GM12872 (cell line): Measurements from ENCODE around the gene SPECC1.

Experiments used
- TF ChIP-seq, protein P1 (sequence below): IDR thresholded peaks from 3 replicates; pipeline ENCODE4 v1.5.1; 2011; ENCODE audit warnings: low read depth, mild to moderate bottlenecking, low read length, moderate library complexity; ENCODE audit not compliant: insufficient read depth

SPECC1 gene

DNA sequence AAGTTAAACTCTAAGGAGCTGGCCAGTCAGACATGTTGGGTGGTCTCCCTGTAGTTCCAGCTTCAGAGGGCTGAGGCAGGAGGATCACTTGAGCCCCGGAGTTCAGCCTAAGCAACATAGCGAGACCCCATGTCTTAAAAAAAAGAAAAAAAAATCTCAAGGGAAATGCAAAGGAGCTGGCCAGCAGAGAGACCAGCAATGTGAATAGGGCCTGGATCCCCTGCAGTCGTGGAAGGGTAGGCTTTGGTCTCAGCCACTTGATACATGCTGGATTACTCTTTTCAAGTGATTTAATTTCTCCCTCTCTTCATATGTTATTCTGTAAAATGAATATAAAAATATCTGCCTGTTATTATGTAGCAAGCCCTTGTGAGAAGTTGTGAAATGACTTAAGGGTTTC is 207.7 kb downstream of the SPECC1 start:
- TF ChIP-seq, protein P1, sequence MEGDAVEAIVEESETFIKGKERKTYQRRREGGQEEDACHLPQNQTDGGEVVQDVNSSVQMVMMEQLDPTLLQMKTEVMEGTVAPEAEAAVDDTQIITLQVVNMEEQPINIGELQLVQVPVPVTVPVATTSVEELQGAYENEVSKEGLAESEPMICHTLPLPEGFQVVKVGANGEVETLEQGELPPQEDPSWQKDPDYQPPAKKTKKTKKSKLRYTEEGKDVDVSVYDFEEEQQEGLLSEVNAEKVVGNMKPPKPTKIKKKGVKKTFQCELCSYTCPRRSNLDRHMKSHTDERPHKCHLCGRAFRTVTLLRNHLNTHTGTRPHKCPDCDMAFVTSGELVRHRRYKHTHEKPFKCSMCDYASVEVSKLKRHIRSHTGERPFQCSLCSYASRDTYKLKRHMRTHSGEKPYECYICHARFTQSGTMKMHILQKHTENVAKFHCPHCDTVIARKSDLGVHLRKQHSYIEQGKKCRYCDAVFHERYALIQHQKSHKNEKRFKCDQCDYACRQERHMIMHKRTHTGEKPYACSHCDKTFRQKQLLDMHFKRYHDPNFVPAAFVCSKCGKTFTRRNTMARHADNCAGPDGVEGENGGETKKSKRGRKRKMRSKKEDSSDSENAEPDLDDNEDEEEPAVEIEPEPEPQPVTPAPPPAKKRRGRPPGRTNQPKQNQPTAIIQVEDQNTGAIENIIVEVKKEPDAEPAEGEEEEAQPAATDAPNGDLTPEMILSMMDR = no peak

DNA sequence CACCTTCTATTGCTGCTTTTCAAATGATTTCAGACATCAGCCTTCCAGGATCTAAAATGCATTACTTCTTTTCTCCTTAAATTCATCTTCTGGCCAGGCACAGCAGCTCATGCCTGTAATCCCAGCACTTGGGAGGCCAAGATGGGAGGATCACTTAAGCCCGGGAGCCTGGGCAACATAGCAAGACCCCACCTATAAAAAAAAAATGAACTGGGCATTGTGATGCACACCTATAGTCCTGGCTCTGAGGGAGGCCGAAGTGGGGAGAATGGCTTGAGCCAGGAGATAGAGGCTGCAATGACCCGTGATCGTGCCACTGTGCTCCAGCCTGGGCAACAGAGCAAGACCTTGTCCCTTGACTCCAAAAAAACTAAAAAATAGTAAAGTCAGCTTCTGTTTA is 208.5 kb downstream of the SPECC1 start:
- TF ChIP-seq, protein P1 = no peak

DNA sequence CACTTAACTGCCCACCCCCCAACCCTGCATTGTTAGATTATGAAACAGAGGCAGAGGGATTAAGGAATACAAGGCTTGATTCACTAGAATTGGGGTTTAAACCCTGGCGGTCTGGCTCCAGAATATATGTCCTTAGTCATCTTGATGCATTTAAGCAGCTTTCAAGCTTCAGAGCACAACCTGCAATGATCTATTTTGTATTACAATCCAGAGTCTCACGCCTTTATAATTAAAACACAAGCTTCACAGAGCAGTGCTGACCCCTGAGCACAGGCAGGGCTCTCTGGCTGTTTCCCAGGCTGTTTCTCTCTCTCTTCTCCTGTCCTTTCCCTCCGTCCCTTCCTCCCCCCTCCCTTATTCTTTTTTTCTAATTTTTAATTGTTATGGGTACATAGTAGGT is 209.1 kb downstream of the SPECC1 start:
- TF ChIP-seq, protein P1 = no peak

DNA sequence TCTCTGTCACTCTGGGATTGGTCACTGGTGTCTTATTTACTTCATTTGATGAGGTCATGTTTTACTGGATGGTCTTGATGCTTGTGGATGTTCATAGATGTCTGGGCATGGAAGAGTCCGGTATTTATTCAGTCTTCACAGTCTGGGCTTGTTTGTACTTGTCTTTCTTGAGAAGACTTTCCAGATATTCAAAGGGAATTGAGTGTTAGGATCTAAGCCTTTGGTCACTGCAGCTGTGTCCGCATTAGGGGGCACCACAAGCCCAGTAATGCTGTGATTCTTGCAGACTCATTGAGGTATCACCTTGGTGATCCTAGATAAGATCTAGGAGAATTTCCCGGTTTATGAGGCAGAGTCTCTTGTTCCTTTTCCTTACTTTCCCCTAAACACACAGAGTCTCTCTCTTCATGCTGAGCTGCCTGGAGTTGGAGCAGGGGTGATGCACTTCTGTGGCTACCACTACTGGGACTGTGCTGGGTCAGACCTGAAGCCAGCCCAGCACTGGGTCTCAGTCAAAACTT is 214.7 kb downstream of the SPECC1 start:
- TF ChIP-seq, protein P1 = no peak

DNA sequence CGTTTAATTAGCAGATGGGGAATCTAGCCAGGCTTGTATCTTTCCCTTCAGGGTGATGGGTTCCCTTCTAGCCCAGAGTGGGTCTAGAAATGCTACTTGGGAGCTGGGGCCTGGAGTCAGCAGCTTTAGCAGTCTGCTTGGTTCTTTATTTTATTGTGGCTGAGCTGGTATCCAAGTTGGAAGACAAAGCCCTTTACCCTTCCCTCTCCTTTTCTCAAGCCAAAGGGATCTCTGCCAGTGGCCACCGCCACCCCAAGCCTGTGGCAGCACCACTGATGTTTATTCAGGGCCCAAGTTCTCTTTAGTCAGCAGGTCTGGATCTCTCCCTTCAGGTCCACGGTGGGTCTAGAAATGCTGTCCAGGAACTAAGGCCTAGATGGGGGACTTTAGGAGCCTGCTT is 215.2 kb downstream of the SPECC1 start:
- TF ChIP-seq, protein P1 = no peak

DNA sequence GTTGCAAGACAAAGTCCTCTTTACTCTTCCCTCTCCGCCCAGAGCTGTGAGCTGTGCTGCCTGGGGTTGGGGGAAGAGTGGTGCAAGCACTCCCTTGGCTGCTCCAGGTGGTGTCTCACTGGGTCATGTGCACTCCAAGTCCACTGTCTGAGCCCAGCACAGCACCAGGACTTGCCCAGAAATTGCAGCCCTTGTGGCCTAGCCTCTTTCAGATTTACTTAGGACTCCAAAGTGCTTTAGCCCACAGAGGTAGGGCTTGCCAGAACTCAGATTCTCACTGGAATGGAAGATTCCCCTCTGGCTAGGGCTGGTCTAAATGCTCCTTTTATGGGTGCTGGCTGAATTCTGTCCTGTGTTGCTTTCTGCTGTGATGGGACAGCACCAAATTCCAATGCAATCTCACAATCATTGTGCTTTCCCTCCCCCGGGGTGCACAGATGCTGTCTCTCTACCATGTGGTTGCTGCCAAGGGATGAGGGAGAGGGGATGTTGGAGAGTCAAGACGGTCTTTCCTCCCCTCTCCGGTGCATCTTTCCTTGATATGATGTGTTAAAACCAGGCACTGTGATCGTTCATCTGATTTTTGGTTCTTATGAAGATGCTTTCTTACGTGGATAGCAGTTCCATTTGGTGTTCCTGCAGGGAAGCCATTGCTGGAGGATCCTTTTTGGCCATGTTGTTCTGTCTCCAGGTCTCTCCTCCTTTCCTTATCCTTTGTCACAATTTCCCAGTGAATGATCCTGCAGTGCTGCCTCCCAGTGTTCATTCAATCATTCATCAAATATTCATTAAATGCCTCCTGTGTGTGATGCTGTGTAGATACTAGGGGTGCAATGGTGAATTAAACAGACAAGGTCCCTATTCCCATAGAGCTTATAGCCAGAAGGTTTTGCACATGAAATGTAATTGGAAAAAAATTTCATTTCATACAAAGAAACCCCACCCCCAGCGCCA is 216.3 kb downstream of the SPECC1 start:
- TF ChIP-seq, protein P1 = no peak

DNA sequence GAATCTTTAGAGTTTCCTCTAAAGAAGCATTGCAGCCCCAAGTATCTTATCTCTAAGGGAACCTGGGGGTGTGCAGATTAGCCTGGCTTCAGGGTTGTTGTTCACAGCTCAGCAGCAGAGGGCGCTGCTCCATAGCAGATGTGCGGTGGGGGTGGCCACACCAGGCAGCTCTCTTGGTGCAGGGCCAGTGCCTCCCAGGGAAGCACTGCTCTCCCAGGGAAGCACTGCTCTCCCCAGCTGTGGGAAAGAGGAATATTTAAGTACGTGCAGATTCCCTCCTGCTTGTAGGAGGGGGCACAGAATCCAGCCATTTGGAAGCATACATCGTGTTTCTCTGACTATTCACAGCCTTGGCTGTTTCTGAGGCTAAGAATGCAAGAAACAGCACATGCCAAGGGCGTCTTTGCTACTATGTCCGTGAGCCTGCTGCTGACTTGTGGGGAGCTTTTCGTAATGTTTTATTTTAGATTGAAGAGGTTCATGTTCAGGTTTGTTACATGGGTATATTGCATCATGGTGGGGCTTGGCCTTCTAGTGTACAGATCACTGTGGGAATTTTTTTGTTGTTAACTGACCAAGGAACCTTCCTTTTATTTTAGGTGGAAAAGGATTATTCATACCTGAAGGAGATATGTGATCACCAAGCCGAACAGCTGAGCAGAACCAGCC is 217.8 kb downstream of the SPECC1 start:
- TF ChIP-seq, protein P1 = peak; percentile 80
